CD4-positive, alpha-beta T cell (primary cell): Measurements from ENCODE around the gene ALK. TPM values are rescaled to one million over a fixed set of nuclear protein-coding genes. Genes with fewer than 3 reads are reported as not detected.
"Not testable (repeated sequence)": the region's sequence is repeated elsewhere in the genome, so short reads cannot be mapped to it uniquely, and the experiment has no call there.

Experiments used
- ATAC-seq: fragments of 200-7000 bp; cut with Tn5 transposase; one replicate; pipeline ENCODE4 v1.10.0; 2022; ENCODE audit warnings: mild to moderate bottlenecking; ENCODE audit not compliant: poor library complexity
- CTCF ChIA-PET: fragments of 350-600 bp; sonication (Branson Sonifier 250); formaldehyde crosslinking; loops from one replicate; lab custom pipeline; 2021; ENCODE audit warnings: antibody characterized with exemption, inconsistent platforms; lab: Charles Lee
- POLR2A ChIA-PET: fragments of 350-600 bp; sonication (Branson Sonifier 250); formaldehyde crosslinking; loops from one replicate; lab custom pipeline; 2021; ENCODE audit warnings: antibody characterized with exemption, inconsistent platforms; lab: Charles Lee
- DNase-seq, 14 experiments: peaks; one replicate each; pipeline ENCODE4 v3.0.0-alpha.2; 2013 to 2020; ENCODE audit warnings: mixed read lengths in 2 of 14
- H3K27ac ChIP-seq, 2 donors: one replicate each; pipeline versions ENCODE4 v1.5.1 to v1.7.0; 2013; ENCODE audit warnings: low read length in 2 of 2, low read depth in 1 of 2, mild to moderate bottlenecking in 1 of 2
- H3K27me3 ChIP-seq, 2 experiments: 1 replicate in 1 of 2; 2 replicates in 1 of 2; pipeline versions ENCODE4 v1.6.1 to v1.7.0; 2013; ENCODE audit warnings: low read length in 2 of 2, control low read depth in 1 of 2, mild to moderate bottlenecking in 1 of 2, moderate library complexity in 1 of 2; ENCODE audit not compliant: insufficient read depth in 2 of 2, control insufficient read depth in 1 of 2
- H3K36me3 ChIP-seq: one replicate; pipeline ENCODE4 v1.6.1; 2013; ENCODE audit warnings: low read length, control low read depth; ENCODE audit not compliant: insufficient read depth
- H3K4me1 ChIP-seq: one replicate; pipeline ENCODE4 v1.6.1; 2013; ENCODE audit warnings: low read length, control low read depth; ENCODE audit not compliant: insufficient read depth
- H3K4me3 ChIP-seq: one replicate; pipeline ENCODE4 v1.5.1; 2013; ENCODE audit warnings: mild to moderate bottlenecking, low read length, moderate library complexity
- H3K9me3 ChIP-seq, 2 experiments: 1 replicate in 1 of 2; 2 replicates in 1 of 2; pipeline versions ENCODE4 v1.6.1 to v1.7.0; 2013; ENCODE audit warnings: low read length in 2 of 2, mild to moderate bottlenecking in 2 of 2, control low read depth in 1 of 2, moderate library complexity in 1 of 2; ENCODE audit not compliant: control insufficient read depth in 1 of 2, insufficient read depth in 1 of 2
- H3K27ac Mint-ChIP-seq: one replicate; pipeline ENCODE4 v1.8.0; 2020; ENCODE audit warnings: mixed read lengths
- H3K27me3 Mint-ChIP-seq: one replicate; pipeline ENCODE4 v1.8.0; 2021; ENCODE audit warnings: mixed read lengths
- H3K36me3 Mint-ChIP-seq: one replicate; pipeline ENCODE4 v1.8.0; 2021; ENCODE audit warnings: low read depth, mixed read lengths
- H3K4me1 Mint-ChIP-seq: one replicate; pipeline ENCODE4 v1.8.0; 2021; ENCODE audit warnings: low read depth, mixed read lengths
- H3K4me3 Mint-ChIP-seq: one replicate; pipeline ENCODE4 v1.8.0; 2020; ENCODE audit warnings: mild to moderate bottlenecking, mixed read lengths
- H3K9me3 Mint-ChIP-seq: one replicate; pipeline ENCODE4 v1.8.0; 2020; ENCODE audit warnings: mixed read lengths
- intact Hi-C, 2 experiments: fragments of 100-400 bp; cut with DNase I in 1 of 2; cut with micrococcal nuclease in 1 of 2; formaldehyde crosslinking; loops; one replicate each; pipeline versions ENCODE4 v1.15.1 to v1.9.0; 2023 to 2025; cut with DNase I, micrococcal nuclease
- total RNA-seq, 174 experiments: library from RNA in 2 of 174; stranded (reverse) in 2 of 174; gene quantifications; one replicate each; pipeline ENCODE4 v1.2.3 and lab custom pipeline; 2021 to 2026
- TF ChIP-seq, protein P1 (sequence below): fragments of 200-600 bp; IDR thresholded peaks from one replicate; pipeline ENCODE4 v1.8.0; 2022; ENCODE audit warnings: antibody characterized with exemption, mild to moderate bottlenecking

The ALK gene
- total RNA-seq, 2 experiments from 2014 or later: not detected

DNA sequence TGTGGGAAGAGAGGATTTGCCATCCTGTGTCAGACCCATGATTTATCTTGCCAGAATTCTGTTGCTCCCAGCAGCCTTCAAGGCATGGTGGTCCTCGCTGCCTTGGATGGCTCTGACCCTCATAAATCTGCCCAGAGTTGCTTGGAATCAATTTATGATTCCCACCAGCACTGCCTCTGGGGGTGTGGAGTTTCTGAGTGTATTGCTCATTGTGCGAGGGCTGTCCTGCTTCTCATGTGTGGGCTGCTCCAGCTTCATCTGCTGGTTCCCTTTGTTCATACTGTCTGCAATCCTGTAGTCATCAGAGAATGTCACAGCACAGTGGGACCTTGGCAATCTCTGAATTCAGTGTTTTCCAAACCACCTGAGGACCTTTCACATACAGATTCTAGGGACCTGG, 666.4 kb downstream of the ALK start:
- Mint-ChIP-seq H3K36me3 (no peaks in the 10 kb centered on the region), H3K27ac (no peak overlapping the region), H3K9me3 (no peaks in the 10 kb centered on the region), H3K4me1 (no peaks in the 10 kb centered on the region), H3K27me3 (peaks cover 38% of the 10 kb centered on the region), H3K4me3 (no peak overlapping the region)
- no peak overlapping the region for H3K4me3 ChIP-seq
- TF ChIP-seq, protein P1, sequence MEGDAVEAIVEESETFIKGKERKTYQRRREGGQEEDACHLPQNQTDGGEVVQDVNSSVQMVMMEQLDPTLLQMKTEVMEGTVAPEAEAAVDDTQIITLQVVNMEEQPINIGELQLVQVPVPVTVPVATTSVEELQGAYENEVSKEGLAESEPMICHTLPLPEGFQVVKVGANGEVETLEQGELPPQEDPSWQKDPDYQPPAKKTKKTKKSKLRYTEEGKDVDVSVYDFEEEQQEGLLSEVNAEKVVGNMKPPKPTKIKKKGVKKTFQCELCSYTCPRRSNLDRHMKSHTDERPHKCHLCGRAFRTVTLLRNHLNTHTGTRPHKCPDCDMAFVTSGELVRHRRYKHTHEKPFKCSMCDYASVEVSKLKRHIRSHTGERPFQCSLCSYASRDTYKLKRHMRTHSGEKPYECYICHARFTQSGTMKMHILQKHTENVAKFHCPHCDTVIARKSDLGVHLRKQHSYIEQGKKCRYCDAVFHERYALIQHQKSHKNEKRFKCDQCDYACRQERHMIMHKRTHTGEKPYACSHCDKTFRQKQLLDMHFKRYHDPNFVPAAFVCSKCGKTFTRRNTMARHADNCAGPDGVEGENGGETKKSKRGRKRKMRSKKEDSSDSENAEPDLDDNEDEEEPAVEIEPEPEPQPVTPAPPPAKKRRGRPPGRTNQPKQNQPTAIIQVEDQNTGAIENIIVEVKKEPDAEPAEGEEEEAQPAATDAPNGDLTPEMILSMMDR: no peak
- no peak for DNase-seq
- intact Hi-C loops: no loop called here
- H3K4me1 ChIP-seq: no peaks in the 10 kb centered on the region
- peaks cover 0 to 7% of the 10 kb centered on the region in 2 experiments for H3K9me3 ChIP-seq
- peaks cover 0 to 2% of the 10 kb centered on the region in 2 experiments for H3K27me3 ChIP-seq
- H3K36me3 ChIP-seq: no peaks in the 10 kb centered on the region
- no peak for ATAC-seq
- CTCF ChIA-PET: no interaction called here
- no peak overlapping the region for H3K27ac ChIP-seq
- POLR2A ChIA-PET: no interaction called here

DNA sequence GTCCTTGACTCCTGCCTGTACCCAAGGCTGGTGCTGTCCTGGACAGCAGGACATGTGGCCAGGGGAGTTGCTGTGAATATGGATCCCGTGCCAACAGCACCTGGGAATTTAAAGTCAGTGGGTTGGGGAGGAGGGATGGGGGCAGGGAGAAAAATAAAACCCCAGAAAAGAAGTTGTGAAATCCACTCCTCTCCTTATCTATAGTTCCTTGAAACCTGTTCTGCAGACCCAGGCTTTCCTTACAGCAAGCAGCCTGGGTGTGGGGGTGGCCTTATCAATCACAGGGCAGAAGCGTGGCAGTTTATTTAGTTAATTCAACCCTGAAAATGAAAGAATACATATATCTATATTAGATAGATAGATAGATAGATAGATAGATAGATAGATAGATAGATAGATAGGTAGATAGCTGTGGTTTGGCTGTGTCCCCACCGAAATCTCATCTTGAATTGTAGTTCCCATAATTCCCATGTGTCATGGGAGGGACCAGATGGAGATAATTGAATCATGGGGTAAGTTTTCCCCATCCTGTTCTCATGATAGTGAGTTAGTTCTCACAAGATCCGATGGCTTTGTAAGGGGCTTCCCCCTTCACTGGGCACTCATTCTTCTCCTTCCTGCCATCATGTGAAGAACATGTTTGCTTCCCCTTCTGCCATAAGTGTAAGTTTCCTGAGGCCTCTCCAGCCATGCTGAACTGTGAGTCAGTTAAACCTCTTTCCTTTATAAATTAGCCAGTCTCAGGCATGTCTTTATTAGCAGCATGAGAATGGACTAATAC, 667.7 kb downstream of the ALK start:
- H3K27ac Mint-ChIP-seq, H3K27ac ChIP-seq, H3K4me3 ChIP-seq, intact Hi-C loops, POLR2A ChIA-PET, H3K4me3 Mint-ChIP-seq, H3K36me3 Mint-ChIP-seq, ATAC-seq, H3K36me3 ChIP-seq, H3K9me3 Mint-ChIP-seq, DNase-seq, H3K27me3 ChIP-seq, H3K9me3 ChIP-seq, H3K4me1 ChIP-seq, H3K4me1 Mint-ChIP-seq, CTCF ChIA-PET: not testable (repeated sequence)
- H3K27me3 Mint-ChIP-seq: peaks cover 28% of the 10 kb centered on the region

DNA sequence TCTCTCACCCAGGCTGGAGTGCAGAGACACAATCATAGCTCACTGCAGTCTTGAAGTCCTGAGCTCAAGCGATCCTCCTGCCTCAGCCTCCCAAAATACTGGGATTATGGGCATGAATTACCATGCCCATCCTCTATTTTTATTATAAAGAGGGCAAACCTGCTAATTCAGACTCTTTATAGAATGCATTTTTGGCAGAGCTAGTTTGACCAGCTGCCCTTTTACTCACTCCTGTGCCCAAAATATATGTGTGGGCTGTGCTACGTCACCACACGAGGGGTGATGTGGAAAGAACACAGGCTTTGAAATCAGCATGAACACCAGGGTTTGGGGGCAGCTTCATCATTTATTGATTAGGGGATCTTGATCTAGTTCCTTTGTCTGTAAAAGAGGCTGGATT, 668.4 kb downstream of the ALK start:
- Histone ChIP-seq H3K36me3 (no peaks in the 10 kb centered on the region), H3K27me3 (peaks cover 0 to 2% of the 10 kb centered on the region in 2 experiments), H3K27ac (no peak overlapping the region), H3K4me3 (no peak overlapping the region), H3K4me1 (no peaks in the 10 kb centered on the region), H3K9me3 (peaks cover 0 to 7% of the 10 kb centered on the region in 2 experiments)
- H3K27me3 Mint-ChIP-seq: peaks cover 25% of the 10 kb centered on the region
- TF ChIP-seq, protein P1: no peak
- no peaks in the 10 kb centered on the region for H3K4me1 Mint-ChIP-seq
- no peak for DNase-seq
- POLR2A ChIA-PET: no interaction called here
- no peaks in the 10 kb centered on the region for H3K36me3 Mint-ChIP-seq
- no peak overlapping the region for H3K4me3 Mint-ChIP-seq
- intact Hi-C loops: no loop called here
- H3K9me3 Mint-ChIP-seq: no peaks in the 10 kb centered on the region
- CTCF ChIA-PET: no interaction called here
- no peak for ATAC-seq
- H3K27ac Mint-ChIP-seq: no peak overlapping the region

DNA sequence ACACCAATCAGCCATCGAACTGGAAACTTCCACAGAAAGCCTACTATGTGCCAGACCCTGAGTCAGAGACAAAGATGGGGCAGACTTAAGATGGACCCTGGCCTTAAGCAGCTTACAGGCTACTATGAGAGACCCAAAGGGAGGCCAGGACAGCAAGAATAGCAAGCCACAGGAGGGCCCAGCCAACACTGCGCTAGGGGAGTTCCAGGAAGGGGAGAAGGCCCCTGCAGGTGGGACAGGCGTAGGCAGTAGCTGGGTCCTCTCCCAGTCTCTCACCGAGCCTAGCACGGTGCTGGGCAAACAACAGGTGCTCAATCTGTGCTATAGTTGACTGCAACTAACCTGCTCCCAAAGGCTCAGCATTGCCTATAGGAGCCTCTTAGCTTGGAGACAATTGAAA, 670.0 kb downstream of the ALK start:
- no peak overlapping the region for H3K4me3 ChIP-seq
- CTCF ChIA-PET: no interaction called here
- Mint-ChIP-seq H3K4me3 (no peak overlapping the region), H3K9me3 (no peaks in the 10 kb centered on the region), H3K27me3 (peaks cover 18% of the 10 kb centered on the region), H3K4me1 (no peaks in the 10 kb centered on the region), H3K36me3 (no peaks in the 10 kb centered on the region), H3K27ac (no peak overlapping the region)
- H3K27me3 ChIP-seq: peaks cover 0 to 2% of the 10 kb centered on the region in 2 experiments
- intact Hi-C loops: no loop called here
- POLR2A ChIA-PET: no interaction called here
- H3K36me3 ChIP-seq: no peaks in the 10 kb centered on the region
- no peaks in the 10 kb centered on the region for H3K4me1 ChIP-seq
- DNase-seq (no peak), ATAC-seq (no peak)
- H3K27ac ChIP-seq: no peak overlapping the region
- TF ChIP-seq, protein P1: no peak
- peaks cover 0 to 7% of the 10 kb centered on the region in 2 experiments for H3K9me3 ChIP-seq
